Dermis blood vessel endothelial cell (primary cell): ENCODE results near the gene MYO5A. TPM values are rescaled to one million over a fixed set of nuclear protein-coding genes. Genes with fewer than 3 reads are reported as not detected.
"Not testable (repeated sequence)": the region's sequence is repeated elsewhere in the genome, so short reads cannot be mapped to it uniquely, and the experiment has no call there.

ENCODE experiments used
- DNase-seq: peaks from one replicate; pipeline ENCODE4 v3.0.0; 2010
- total RNA-seq: library from RNA; depleted of rRNA; stranded (reverse); fragments of >200 nt; gene quantifications from 2 replicates; pipeline ENCODE4 v1.2.3, GENCODE V29; 2014

The MYO5A gene
- total RNA-seq, 1 donor from 2014 or later = 59.9 TPM

- no peak for DNase-seq
Measured at GRCh38 chr15:52324109-52324508, 204.6 kb downstream of the MYO5A start.

- no peak for DNase-seq
Measured at GRCh38 chr15:52318729-52319500, 209.8 kb downstream of the MYO5A start.

- no peak for DNase-seq
Measured at GRCh38 chr15:52317688-52318087, 211.0 kb downstream of the MYO5A start.

GRCh38 chr15:52317022-52317421 lies 211.7 kb downstream of the MYO5A start:
- no peak for DNase-seq

GRCh38 chr15:52309154-52309548 lies 219.5 kb downstream of the MYO5A start:
- DNase-seq = no peak

GRCh38 chr15:52308446-52309153 lies 220.1 kb downstream of the MYO5A start:
- peak; percentile 62 for DNase-seq

GRCh38 chr15:52307847-52308246 lies 220.8 kb downstream of the MYO5A start:
- no peak for DNase-seq

GRCh38 chr15:52306270-52306669 lies 222.4 kb downstream of the MYO5A start:
- DNase-seq = peak; percentile 28

- peak; percentile 57 for DNase-seq
Measured at GRCh38 chr15:52303093-52303772, 225.4 kb downstream of the MYO5A start.

- DNase-seq = no peak
Measured at GRCh38 chr15:52301265-52301847, 227.3 kb downstream of the MYO5A start.

GRCh38 chr15:52295421-52296001 lies 233.2 kb downstream of the MYO5A start, which contains the start of gene MYO5C:
TSS of gene MYO5C (minus strand) at chr15:52295804. CDS start at chr15:52295636, 168 bp downstream.
- peak; percentile 98 for DNase-seq

GRCh38 chr15:52294881-52295420 lies 233.7 kb downstream of the MYO5A start:
- peak; percentile 52 for DNase-seq

GRCh38 chr15:52292780-52293392 lies 235.8 kb downstream of the MYO5A start:
- DNase-seq = no peak

- DNase-seq = no peak
Measured at GRCh38 chr15:52291204-52291603, 237.5 kb downstream of the MYO5A start.

GRCh38 chr15:52290800-52291199 lies 237.9 kb downstream of the MYO5A start:
- DNase-seq = no peak

- no peak for DNase-seq
Measured at GRCh38 chr15:52290329-52290728, 238.4 kb downstream of the MYO5A start.

- no peak for DNase-seq
Measured at GRCh38 chr15:52289629-52290081, 239.0 kb downstream of the MYO5A start.

- DNase-seq = no peak
Measured at GRCh38 chr15:52288986-52289385, 239.7 kb downstream of the MYO5A start.

GRCh38 chr15:52288051-52288942 lies 240.4 kb downstream of the MYO5A start:
- peak; percentile 80 for DNase-seq

GRCh38 chr15:52287114-52287513 lies 241.6 kb downstream of the MYO5A start:
- DNase-seq = no peak

- not testable (repeated sequence) for DNase-seq
Measured at GRCh38 chr15:52285941-52286340, 242.7 kb downstream of the MYO5A start.
